Cardiac muscle cell (in vitro differentiated cells and primary cell): ENCODE data around the gene NF2. TPM values are rescaled to one million over a fixed set of nuclear protein-coding genes. Genes with fewer than 3 reads are reported as not detected.

Experiments
- DNase-seq, 2 donors: peaks; one replicate each; pipeline versions ENCODE4 v3.0.0 to v3.0.0-alpha.2; 2010 to 2017; ENCODE audit warnings: low read depth in 1 of 2, low spot score in 1 of 2
- H3K27ac ChIP-seq: fragments of 200-600 bp; sonication (generic); 2 replicates; pipeline ENCODE4 v1.5.1; 2016
- H3K27me3 ChIP-seq: fragments of 200-600 bp; sonication (generic); 2 replicates; pipeline ENCODE4 v1.6.0; 2016; ENCODE audit warnings: control low read depth
- H3K36me3 ChIP-seq: fragments of 200-600 bp; sonication (generic); 2 replicates; pipeline ENCODE4 v1.5.1; 2016; ENCODE audit warnings: control low read depth
- H3K4me1 ChIP-seq: fragments of 200-600 bp; sonication (generic); 2 replicates; pipeline ENCODE4 v1.8.1; 2017; ENCODE audit warnings: low read depth, mild to moderate bottlenecking, mixed run types
- H3K4me3 ChIP-seq: fragments of 200-600 bp; sonication (generic); 2 replicates; pipeline ENCODE4 v1.5.1; 2016; ENCODE audit warnings: mild to moderate bottlenecking
- H3K9me3 ChIP-seq: fragments of 200-600 bp; sonication (generic); 2 replicates; pipeline ENCODE4 v1.5.1; 2017; ENCODE audit warnings: low read depth, mild to moderate bottlenecking, control low read depth
- polyA plus RNA-seq: library from polyadenylated mRNA; unstranded; fragments of >200 nt; fragmentation: Nextera tagmentation; extraction: Ambion mirVana; gene quantifications from 2 replicates; pipeline ENCODE4 v1.2.1, GENCODE V29; 2016
- total RNA-seq: library from RNA; depleted of rRNA; stranded (reverse); fragments of >200 nt; gene quantifications from 2 replicates; pipeline ENCODE4 v1.2.3, GENCODE V29; 2016
- TF ChIP-seq, protein P1 (sequence below): IDR thresholded peaks from 2 replicates; pipeline ENCODE4 v1.5.1; 2012; ENCODE audit warnings: low read depth, mild to moderate bottlenecking, low read length

NF2 gene
- total and polyA plus RNA-seq, 2 experiments from 2014 or later: 32.8 to 40.2 TPM

DNA sequence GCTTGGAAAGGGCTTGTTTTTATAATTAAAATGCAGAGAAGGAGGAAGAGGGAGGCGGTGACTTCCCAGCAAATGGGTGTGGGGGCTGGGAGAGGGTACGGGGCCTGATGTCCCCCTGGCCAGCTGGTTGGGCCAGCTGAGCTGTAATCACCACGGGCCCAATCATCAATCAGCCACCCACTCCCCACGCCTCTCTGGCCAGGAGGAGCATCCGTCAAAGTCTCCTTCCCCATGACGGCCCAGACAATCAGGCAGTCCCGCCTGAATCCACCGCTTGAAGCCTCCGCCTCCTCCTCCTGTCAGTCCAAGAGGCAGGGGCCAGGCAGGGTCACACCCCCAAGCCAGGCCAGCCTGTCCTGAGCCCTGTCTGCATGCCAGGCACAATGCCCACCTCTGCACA lies 103.1 kb downstream of the NF2 start:
- H3K27me3 ChIP-seq: peaks cover 39% of the 10 kb centered on the region
- H3K4me1 ChIP-seq: no peaks in the 10 kb centered on the region
- no peak for DNase-seq
- H3K9me3 ChIP-seq: no peaks in the 10 kb centered on the region
- TF ChIP-seq, protein P1, sequence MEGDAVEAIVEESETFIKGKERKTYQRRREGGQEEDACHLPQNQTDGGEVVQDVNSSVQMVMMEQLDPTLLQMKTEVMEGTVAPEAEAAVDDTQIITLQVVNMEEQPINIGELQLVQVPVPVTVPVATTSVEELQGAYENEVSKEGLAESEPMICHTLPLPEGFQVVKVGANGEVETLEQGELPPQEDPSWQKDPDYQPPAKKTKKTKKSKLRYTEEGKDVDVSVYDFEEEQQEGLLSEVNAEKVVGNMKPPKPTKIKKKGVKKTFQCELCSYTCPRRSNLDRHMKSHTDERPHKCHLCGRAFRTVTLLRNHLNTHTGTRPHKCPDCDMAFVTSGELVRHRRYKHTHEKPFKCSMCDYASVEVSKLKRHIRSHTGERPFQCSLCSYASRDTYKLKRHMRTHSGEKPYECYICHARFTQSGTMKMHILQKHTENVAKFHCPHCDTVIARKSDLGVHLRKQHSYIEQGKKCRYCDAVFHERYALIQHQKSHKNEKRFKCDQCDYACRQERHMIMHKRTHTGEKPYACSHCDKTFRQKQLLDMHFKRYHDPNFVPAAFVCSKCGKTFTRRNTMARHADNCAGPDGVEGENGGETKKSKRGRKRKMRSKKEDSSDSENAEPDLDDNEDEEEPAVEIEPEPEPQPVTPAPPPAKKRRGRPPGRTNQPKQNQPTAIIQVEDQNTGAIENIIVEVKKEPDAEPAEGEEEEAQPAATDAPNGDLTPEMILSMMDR: no peak
- H3K4me3 ChIP-seq: no peak overlapping the region
- no peaks in the 10 kb centered on the region for H3K36me3 ChIP-seq
- no peak overlapping the region for H3K27ac ChIP-seq

DNA sequence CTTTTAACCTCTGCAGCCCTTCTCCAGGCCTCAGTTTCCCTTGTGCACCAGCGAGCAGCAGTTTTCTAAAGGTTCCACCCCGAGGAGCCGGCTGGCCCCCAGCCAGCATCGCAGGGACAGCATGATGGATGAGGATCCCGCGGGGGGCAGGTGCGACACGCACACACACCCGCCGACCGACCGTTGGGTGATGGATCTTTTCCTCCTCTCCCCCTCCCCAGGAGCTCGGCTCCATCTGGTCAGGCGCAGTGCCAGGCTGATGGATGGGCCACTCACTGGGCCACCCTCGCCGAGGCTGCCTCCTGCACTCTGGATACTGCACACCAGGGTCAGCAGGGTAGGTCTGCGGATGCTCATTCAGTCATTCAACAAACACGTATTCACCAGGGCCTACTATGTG lies 103.6 kb downstream of the NF2 start:
- Histone ChIP-seq H3K4me3 (no peak overlapping the region), H3K4me1 (no peaks in the 10 kb centered on the region)

DNA sequence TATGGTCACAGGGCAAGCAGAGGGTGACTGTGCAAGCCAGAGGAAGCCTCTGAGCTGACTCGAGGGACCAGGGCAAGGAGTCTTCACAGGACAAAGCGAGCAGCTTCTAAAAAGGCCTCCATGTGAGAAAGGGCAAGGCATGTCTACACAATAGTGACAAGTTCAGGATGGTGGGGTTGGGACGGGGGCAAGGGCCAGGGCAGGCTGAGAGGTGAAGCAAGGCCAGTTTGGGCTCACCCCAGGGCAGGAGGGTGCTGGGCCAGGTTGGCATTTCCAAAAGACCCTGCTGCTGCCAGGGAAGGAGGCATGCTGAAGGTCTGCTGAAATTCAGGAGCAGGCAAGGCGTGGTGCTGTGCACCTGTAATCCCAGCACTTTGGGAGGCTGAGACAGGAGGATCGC lies 104.0 kb downstream of the NF2 start:
- Histone ChIP-seq H3K9me3 (no peaks in the 10 kb centered on the region), H3K36me3 (no peaks in the 10 kb centered on the region), H3K4me1 (no peaks in the 10 kb centered on the region), H3K27ac (no peak overlapping the region), H3K4me3 (no peak overlapping the region), H3K27me3 (peaks cover 29% of the 10 kb centered on the region)
- TF ChIP-seq, protein P1: no peak
- no peak for DNase-seq

More for the DNA sequence above, 103.6 kb downstream of the NF2 start:
- TF ChIP-seq, protein P1: no peak
- H3K9me3 ChIP-seq: no peaks in the 10 kb centered on the region
- H3K27ac ChIP-seq: no peak overlapping the region
- no peaks in the 10 kb centered on the region for H3K36me3 ChIP-seq
- no peak for DNase-seq
- peaks cover 34% of the 10 kb centered on the region for H3K27me3 ChIP-seq

DNA sequence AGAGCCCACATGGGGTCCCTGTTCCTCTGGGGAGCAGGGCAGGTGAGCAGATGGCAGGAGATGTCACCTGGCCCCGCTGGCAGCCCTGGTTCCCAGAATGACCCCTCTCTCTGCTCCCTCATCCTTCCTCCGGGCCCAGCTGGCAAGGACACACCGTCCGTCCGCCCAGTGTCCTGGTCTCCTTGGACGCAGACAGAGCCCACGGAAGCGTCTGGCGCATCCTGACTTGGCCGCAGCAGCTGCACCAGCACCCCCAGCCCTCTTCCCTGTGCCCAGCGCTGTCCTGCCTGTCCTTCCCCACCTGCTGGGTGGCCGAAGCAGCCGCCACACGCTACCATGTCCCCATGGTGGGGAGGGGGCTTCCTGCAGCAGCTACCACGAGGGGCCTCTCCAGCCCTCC lies 106.8 kb downstream of the NF2 start:
- Histone ChIP-seq H3K9me3 (no peaks in the 10 kb centered on the region), H3K4me1 (no peaks in the 10 kb centered on the region), H3K4me3 (no peak overlapping the region), H3K27ac (no peak overlapping the region), H3K36me3 (no peaks in the 10 kb centered on the region), H3K27me3 (peaks cover 24% of the 10 kb centered on the region)
- DNase-seq: no peak
- TF ChIP-seq, protein P1: no peak

DNA sequence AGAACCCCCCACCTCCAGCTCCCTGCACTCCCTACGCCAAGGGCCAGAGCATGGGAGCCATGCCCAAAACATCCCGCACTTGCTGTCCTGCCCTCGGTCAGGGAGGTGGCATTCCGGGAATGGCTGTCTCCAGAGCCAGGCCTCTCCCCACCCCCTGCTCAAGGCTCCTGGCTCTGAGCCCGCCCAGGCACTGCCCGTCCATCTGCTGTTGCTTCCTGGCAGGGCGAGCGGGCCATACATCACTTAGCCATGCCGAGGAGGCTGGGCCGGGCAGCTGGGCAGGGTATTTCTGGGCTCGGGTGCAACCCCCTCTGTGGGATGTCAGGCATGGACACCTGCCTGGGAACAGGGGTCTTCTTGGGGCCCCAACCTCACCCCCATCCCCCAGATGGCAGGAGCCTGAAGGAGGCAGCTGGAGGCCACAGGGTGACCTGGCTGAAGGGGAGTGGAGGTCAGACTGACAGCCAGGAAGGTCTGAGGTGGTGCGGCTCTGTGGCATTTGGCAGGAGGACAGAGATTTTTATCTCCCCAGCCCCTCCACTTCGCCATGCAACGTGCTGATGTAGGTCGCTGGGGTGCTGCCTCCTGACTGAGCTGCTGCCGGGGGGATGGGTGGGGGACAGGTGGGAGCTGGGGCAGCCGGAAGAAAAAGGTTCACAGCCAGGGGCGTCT lies 107.6 kb downstream of the NF2 start:
- no peaks in the 10 kb centered on the region for H3K9me3 ChIP-seq
- H3K27me3 ChIP-seq: peaks cover 24% of the 10 kb centered on the region
- H3K4me3 ChIP-seq: no peak overlapping the region
- no peaks in the 10 kb centered on the region for H3K4me1 ChIP-seq
- no peaks in the 10 kb centered on the region for H3K36me3 ChIP-seq
- DNase-seq: no peak
- H3K27ac ChIP-seq: no peak overlapping the region
- TF ChIP-seq, protein P1: no peak

DNA sequence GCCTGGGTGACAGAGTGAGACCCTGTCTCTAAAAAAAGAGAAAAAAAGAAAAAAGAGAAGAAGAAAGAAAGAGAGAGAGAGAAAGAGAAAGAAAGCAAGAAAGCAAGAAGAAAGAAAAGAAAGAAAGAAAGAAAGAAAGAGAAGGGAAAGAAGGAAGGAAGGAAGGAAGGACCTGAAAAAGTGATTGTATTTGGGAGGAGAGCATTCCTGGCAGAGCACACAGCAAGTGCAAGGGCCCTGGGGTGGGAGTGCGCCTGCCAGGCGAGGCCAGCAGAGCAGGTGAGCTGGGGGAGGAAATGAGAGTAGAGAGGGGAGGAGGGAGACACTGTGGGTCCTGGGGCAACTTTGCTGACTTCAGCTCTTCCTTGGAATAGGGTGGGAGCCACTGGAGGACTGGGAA lies 108.7 kb downstream of the NF2 start:
- Histone ChIP-seq H3K4me3 (no peak overlapping the region), H3K27me3 (peaks cover 27% of the 10 kb centered on the region), H3K9me3 (no peaks in the 10 kb centered on the region), H3K4me1 (no peaks in the 10 kb centered on the region), H3K36me3 (no peaks in the 10 kb centered on the region), H3K27ac (no peak overlapping the region)
- TF ChIP-seq, protein P1: no peak
- DNase-seq: no peak
